Left cardiac atrium (tissue), 4 donors: ENCODE measurements around the gene FCER1A. TPM values are rescaled to one million over a fixed set of nuclear protein-coding genes. Genes with fewer than 3 reads are reported as not detected.

Source experiments
- ATAC-seq, 2 donors: fragments of 200-7000 bp; cut with Tn5 transposase; one replicate each; pipeline ENCODE4 v1.9.1; 2020; ENCODE audit warnings: mild to moderate bottlenecking in 2 of 2, moderate library complexity in 2 of 2
- DNase-seq: peaks from one replicate; pipeline ENCODE4 v3.0.0-alpha.2; 2020
- intact Hi-C, 2 donors: fragments of 100-400 bp; cut with DNase I; formaldehyde crosslinking; loops; one replicate each; pipeline versions ENCODE4 v1.14.1 to v1.15.1; 2022 to 2023
- long read RNA-seq: library from polyadenylated mRNA; unstranded; transcript quantifications from one replicate; pipeline ENCODE4 v2.0.0, GENCODE V29; 2021
- total RNA-seq, 2 donors: library from RNA; stranded (reverse); fragmentation: NEBNext Ultra II Directional; extraction: Animal tissue kit (Norgen Biotek cat#: 25700); gene quantifications; one replicate each; pipeline ENCODE4 v1.2.1, GENCODE V29; 2021
- donor health status: DM: no; HTN: yes; CAD: no.
- donor health status: DM: no; HTN: yes; CAD: no; lungs with severe emphysema.
- donor health status: DM: yes; HTN: yes; CAD: no.
- donor health status: Dilated cardiomyopathy.

The FCER1A gene
- under 1 TPM; 0.34 to 0.94 TPM for total RNA-seq
- long read RNA-seq, result 0 reads

GRCh38 chr1:159302095-159302494 lies at the start of gene FCER1A:
FCER1A (plus strand) TSS chr1:159302336; CDS start chr1:159302365, 29 bp downstream.
- intact Hi-C loops, result no loop called here
- DNase-seq (no peak), ATAC-seq (no peak)

DNA sequence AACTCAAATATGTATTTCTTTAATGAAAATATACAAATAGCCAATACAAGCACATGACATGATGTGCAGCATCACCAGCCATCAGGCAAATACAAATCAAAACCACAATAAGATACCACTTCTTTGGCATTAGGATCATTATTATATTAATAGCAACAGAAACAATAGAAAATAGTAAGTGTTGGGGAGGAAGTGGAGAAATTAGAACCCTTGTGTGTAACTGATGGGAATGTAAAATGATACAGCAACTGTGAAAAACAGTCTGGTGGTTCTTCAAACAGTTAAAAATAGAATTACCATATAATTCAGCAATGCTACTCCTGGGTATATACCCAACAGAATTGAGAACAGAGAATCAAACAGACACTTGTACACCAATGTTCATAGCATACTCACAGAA lies 40.8 kb upstream of the FCER1A start:
- ATAC-seq, result no peak
- intact Hi-C loops, result no loop called here
- no peak for DNase-seq

DNA sequence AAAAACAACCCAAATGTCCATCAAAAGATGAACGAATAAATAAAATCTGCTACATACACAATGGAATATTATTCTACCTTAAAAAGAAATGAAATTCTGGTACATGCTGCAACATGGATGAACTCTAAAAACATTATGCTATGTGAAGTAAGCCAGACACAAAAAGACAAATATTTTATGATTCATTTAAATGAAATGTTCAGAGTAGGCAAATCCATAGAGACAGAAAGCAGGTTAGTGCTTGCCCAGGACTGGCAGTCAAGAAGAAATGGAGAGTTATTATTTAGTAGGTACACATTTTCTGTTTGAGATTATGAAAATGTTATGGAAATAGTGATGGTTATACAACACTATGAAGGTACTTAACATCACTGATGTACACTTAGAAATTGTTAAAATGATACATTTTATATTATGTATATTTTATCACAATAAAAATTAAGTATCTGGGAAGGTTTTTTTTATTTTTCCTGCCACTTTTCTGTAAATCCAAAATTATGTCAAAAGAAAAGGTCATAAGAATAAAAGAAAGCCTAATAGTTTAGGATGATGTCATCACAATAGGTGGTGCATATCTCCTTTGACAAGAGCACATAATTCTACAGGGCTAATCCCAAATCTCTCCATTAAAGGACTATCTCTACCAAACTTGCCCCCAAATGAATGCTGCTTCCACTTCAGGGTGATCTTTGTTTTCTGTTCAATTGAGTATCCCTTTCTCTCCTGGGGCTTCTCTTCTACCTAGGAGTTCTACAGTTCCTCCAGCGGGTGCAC lies 40.2 kb upstream of the FCER1A start:
- DNase-seq, result no peak
- intact Hi-C loops, result no loop called here
- ATAC-seq, result no peak

DNA sequence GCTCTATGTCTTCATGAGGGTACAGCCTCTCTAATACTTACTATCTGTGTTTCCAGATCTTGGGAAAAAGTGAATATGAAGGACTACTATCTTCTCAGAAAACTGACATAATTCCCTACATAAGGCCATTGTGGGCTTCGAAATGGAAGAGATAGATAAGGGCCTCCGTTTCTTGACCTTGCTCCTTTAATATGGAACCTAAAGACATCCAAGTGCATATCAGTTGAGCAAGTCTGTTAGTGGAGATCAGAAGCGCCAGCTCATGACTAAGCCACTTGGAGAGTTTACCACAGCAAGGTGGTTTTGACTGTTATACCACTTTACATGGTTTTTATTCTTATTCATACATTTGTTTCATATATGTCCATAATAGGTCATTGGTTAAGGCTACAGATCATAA lies 35.3 kb upstream of the FCER1A start:
- ATAC-seq (no peak), DNase-seq (no peak)
- intact Hi-C loops, result no loop called here

DNA sequence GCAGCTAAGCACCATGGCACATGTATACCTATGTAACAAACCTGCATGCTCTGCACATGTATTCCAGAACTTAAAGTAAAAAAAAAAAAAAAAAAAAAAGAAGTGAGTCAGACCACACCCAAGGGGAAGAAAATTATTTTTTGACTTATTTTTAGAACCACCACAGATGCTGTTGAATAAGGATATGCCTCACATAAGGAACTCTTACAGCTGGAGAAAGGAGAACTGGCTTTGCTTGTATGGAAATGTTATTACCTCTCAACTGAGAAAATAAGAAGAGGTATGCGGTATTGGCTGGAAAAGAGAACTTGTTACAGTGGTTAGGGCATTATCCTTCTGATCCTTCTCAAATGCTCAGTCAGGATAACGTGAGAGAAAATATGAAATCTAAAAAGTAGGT lies 27.5 kb upstream of the FCER1A start:
- DNase-seq (no peak), ATAC-seq (no peak)
- intact Hi-C loops, result no loop called here

DNA sequence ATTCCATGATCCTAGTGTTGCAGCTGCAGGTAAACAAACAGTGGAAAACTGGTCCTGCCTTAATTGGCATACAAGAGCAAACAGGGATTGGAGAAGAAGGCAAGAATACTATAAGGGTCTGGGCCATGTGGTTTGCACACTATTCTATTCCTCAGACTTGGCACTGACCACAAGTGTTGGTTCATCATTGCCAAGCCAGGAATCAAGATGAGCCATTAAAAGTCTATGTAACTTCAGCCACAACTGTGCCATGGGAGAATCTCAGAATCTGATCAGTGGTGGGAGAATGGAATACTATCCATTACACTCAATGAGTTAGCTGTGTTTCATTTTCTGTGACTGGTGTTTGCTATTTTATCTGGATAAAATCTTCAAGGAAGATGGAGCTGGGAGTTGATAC lies 26.2 kb upstream of the FCER1A start:
- no peak for ATAC-seq
- no peak for DNase-seq
- intact Hi-C loops, result no loop called here

DNA sequence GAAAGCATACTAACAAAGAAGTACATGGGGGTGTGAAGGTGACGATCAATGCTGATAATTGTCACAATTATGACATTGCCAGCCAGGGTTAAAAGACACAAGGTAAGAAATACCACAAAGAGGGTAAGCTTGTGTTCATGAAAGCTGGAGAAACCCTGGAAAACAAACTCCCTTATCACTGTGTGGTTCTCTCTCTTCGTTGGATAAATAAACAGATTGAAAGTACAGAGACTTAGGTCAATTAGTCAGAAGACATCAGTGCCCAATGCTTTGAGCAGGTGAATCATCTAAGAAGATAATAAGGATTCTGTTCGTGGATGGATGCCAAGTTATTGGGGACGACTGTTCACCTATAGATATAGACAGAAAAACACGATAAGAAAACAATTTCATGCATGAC lies 22.4 kb upstream of the FCER1A start:
- intact Hi-C loops, result no loop called here

GRCh38 chr1:159282118-159282517 lies 20.0 kb upstream of the FCER1A start:
- intact Hi-C loops, result no loop called here
- DNase-seq (no peak), ATAC-seq (no peak)

More for the DNA sequence above, 22.4 kb upstream of the FCER1A start:
- DNase-seq, result no peak
- no peak for ATAC-seq

GRCh38 chr1:159289060-159289459 lies 13.1 kb upstream of the FCER1A start:
- intact Hi-C loops, result no loop called here
- no peak for DNase-seq
- no peak for ATAC-seq

DNA sequence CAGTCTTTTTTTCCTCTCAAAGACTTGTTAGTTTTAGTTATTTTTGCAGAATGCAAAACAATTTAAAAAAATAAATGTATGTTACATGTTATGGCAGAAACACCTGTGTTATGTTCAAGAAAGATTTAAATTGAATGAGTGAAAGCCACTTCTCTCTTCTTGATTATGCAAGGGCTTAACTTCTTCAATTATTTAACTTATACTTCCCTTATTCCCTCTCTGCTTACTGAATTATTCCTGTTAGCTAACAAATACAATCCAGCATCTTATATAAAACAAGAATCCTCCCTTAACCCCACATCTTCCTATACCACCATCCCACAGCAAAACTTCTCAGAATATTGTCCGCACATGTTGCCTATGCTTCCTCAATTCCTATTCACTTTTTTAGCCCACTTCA lies 10.7 kb upstream of the FCER1A start:
- ATAC-seq (no peak), DNase-seq (no peak)
- intact Hi-C loops, result no loop called here

- DNase-seq, result no peak
- intact Hi-C loops, result no loop called here
- no peak for ATAC-seq
These were observed 5.3 kb upstream of the FCER1A start for GRCh38 chr1:159296706-159297375.

DNA sequence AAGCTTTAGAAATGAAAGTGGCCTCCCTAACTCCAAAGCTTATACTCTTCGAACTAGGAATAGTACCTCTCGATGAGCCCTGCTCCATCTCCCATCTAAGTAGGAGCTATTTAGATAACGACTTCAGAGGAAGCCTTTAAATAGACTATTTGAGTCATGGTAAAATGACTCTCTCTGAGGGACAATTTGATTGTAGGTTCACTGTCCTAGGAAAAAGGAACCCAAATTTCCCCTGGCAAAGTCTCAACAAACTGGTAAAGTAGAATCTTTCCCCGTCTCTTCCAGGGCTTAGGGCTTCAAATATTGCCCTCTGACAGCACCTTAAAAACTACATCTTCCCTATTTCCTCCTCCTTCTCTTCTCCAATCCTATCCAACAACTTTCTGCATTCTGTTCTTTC lies 2.0 kb upstream of the FCER1A start:
- ATAC-seq (no peak), DNase-seq (no peak)
- intact Hi-C loops, result no loop called here

DNA sequence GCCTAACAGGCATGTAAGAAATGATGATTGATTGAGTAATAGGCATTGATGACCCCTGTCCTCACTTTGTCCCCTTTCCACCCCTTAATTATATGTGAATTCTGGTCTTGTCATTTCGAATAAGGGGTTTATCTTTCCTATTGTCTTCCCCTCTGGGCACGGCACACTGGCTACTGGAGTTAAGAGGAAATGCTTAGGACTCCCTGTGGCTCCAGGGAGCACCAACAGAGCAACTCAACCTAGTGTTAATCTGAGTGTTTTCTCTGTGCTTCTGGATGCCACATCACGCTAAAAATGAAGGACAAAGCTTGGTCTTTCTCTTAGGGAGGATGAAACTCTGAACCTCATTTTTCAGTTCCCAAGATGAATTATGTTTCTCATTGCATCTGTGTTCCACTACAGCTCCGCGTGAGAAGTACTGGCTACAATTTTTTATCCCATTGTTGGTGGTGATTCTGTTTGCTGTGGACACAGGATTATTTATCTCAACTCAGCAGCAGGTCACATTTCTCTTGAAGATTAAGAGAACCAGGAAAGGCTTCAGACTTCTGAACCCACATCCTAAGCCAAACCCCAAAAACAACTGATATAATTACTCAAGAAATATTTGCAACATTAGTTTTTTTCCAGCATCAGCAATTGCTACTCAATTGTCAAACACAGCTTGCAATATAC lies 5.3 kb downstream of the FCER1A start:
- intact Hi-C loops, result no loop called here
- DNase-seq (no peak), ATAC-seq (no peak)

DNA sequence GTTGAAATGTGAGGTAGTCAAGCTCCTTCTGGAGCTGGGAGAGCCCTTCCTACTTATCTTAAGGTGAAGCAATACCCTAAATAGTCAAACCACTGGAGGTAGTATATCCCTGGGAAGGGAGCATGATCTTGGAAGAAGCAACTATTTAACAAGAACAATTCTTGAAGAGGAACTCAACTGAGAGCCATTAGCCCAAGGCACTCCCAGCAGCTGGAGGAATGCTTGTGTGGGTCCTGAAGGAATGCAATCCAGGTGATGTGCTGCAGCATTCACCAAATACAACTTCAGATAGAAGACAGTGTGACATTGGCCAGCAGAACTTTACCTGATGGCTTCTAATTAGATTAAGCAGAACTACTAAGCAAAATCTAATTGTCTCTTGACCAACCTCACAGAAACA lies 9.5 kb downstream of the FCER1A start:
- intact Hi-C loops, result no loop called here
- DNase-seq, result no peak
- ATAC-seq, result no peak

DNA sequence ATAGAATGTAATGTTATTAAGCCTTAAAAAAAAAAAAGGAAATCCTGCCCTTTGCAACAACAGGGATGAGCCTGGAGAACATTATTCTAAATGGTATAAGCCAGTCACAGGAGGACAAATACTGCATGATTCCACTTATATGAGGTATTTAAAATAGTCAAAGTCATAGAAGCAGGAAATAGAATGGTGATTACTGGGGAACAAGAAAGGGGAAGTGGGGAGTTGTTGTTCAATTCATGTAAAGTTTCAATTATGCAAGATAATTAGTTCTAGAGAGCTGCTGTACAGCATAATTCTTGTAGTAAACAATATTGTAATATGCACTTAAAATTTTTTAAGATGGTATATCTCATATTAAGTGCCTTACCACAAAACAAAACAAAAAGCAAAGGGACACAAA lies 13.2 kb downstream of the FCER1A start:
- intact Hi-C loops, result no loop called here
- DNase-seq (no peak), ATAC-seq (no peak)

- ATAC-seq, result no peak
- DNase-seq, result no peak
- intact Hi-C loops, result no loop called here
These were observed 16.8 kb downstream of the FCER1A start for GRCh38 chr1:159318784-159319551.

GRCh38 chr1:159334797-159335196 lies 32.7 kb downstream of the FCER1A start:
- no peak for DNase-seq
- intact Hi-C loops, result no loop called here
- no peak for ATAC-seq

DNA sequence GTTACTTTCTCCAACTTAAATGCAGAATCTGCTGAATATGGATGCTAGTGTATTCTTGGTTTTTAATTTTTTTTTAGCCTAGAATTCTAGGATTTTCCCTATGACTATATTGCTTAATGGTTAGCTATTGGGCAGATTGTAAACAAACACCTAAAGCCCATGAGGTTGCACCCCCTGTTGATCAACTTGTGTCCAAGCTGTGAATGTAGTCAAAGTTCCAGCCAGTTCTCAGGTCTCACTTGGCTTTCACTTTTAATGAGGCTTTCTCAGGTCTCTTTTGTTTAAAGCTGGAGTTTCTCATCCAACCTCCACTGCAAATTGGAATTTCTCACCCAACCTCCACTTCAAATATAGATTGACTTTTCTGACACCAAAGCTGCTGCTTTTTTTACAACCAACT lies 35.9 kb downstream of the FCER1A start:
- DNase-seq, result no peak
- ATAC-seq, result no peak
- intact Hi-C loops, result no loop called here

- ATAC-seq (no peak), DNase-seq (no peak)
- intact Hi-C loops, result no loop called here
These were observed 37.4 kb downstream of the FCER1A start for GRCh38 chr1:159339536-159339935.

GRCh38 chr1:159341736-159342135 lies 39.6 kb downstream of the FCER1A start:
- no peak for ATAC-seq
- DNase-seq, result no peak
- intact Hi-C loops, result no loop called here
